CD8-positive, alpha-beta memory T cell (primary cell): Measurements from ENCODE around the gene DNAH8. TPM values are rescaled to one million over a fixed set of nuclear protein-coding genes. Genes with fewer than 3 reads are reported as not detected.

ENCODE experiments used
- CTCF ChIA-PET: fragments of 350-600 bp; sonication (Branson Sonifier 250); formaldehyde crosslinking; loops from one replicate; lab custom pipeline; 2021; ENCODE audit warnings: antibody characterized with exemption; lab: Charles Lee
- POLR2A ChIA-PET: fragments of 350-600 bp; sonication (Branson Sonifier 250); formaldehyde crosslinking; loops from one replicate; lab custom pipeline; 2021; ENCODE audit warnings: antibody characterized with exemption; lab: Charles Lee
- DNase-seq, 5 donors: peaks; one replicate each; pipeline versions ENCODE4 v3.0.0 to v3.0.0-alpha.2; 2020 to 2022; ENCODE audit warnings: mixed read lengths in 1 of 5
- H3K27ac ChIP-seq: one replicate; pipeline ENCODE4 v1.7.0; 2013; ENCODE audit warnings: low read depth, mild to moderate bottlenecking, low read length, moderate library complexity
- H3K27me3 ChIP-seq: 2 replicates; pipeline ENCODE4 v1.7.0; 2013; ENCODE audit warnings: low read length, mild to moderate bottlenecking; ENCODE audit not compliant: insufficient read depth, poor library complexity, severe bottlenecking
- H3K36me3 ChIP-seq: 2 replicates; pipeline ENCODE4 v1.7.0; 2013; ENCODE audit warnings: mild to moderate bottlenecking, low read length, moderate library complexity; ENCODE audit not compliant: insufficient read depth
- H3K4me1 ChIP-seq: 2 replicates; pipeline ENCODE4 v1.7.0; 2013; ENCODE audit warnings: mild to moderate bottlenecking, low read length, moderate library complexity; ENCODE audit not compliant: insufficient read depth
- H3K4me3 ChIP-seq: 2 replicates; pipeline ENCODE4 v1.7.0; 2013; ENCODE audit warnings: mild to moderate bottlenecking, low read length
- H3K9me3 ChIP-seq: 2 replicates; pipeline ENCODE4 v1.7.0; 2013; ENCODE audit warnings: mild to moderate bottlenecking, low read length
- H3K27ac Mint-ChIP-seq, 8 donors: one replicate each; pipeline ENCODE4 v1.8.0; 2020 to 2021; ENCODE audit warnings: mixed read lengths in 8 of 8, mild to moderate bottlenecking in 6 of 8, inconsistent platforms in 3 of 8, moderate library complexity in 3 of 8
- H3K27me3 Mint-ChIP-seq, 2 donors: one replicate each; pipeline ENCODE4 v1.8.0; 2020 to 2021; ENCODE audit warnings: mixed read lengths in 2 of 2, mild to moderate bottlenecking in 1 of 2, moderate library complexity in 1 of 2
- H3K36me3 Mint-ChIP-seq, 3 donors: one replicate each; pipeline ENCODE4 v1.8.0; 2020 to 2021; ENCODE audit warnings: mixed read lengths in 3 of 3, inconsistent platforms in 1 of 3, mild to moderate bottlenecking in 1 of 3
- H3K4me1 Mint-ChIP-seq, 3 donors: one replicate each; pipeline ENCODE4 v1.8.0; 2020 to 2021; ENCODE audit warnings: mixed read lengths in 3 of 3, inconsistent platforms in 1 of 3, mild to moderate bottlenecking in 1 of 3
- H3K4me3 Mint-ChIP-seq, 7 donors: one replicate each; pipeline ENCODE4 v1.8.0; 2020 to 2021; ENCODE audit warnings: mixed read lengths in 7 of 7, mild to moderate bottlenecking in 6 of 7, moderate library complexity in 4 of 7, inconsistent platforms in 2 of 7
- H3K9me3 Mint-ChIP-seq, 5 donors: one replicate each; pipeline ENCODE4 v1.8.0; 2020 to 2022; ENCODE audit warnings: mixed read lengths in 5 of 5, mild to moderate bottlenecking in 3 of 5, moderate library complexity in 2 of 5, inconsistent platforms in 1 of 5
- polyA plus RNA-seq: library from polyadenylated mRNA; unstranded; fragments of 300-500 nt; fragmentation: Illumina TruSeq; gene quantifications from one replicate; pipeline ENCODE4 v1.2.3, GENCODE V29; 2021
- total RNA-seq, 2 experiments: library from RNA; stranded (reverse); gene quantifications; one replicate each; pipeline ENCODE4 v1.2.3, GENCODE V29; 2021

The DNAH8 gene
- total and polyA plus RNA-seq, 3 experiments from 2014 or later, result 0.11 to 0.20 TPM; not detected in 1

DNA sequence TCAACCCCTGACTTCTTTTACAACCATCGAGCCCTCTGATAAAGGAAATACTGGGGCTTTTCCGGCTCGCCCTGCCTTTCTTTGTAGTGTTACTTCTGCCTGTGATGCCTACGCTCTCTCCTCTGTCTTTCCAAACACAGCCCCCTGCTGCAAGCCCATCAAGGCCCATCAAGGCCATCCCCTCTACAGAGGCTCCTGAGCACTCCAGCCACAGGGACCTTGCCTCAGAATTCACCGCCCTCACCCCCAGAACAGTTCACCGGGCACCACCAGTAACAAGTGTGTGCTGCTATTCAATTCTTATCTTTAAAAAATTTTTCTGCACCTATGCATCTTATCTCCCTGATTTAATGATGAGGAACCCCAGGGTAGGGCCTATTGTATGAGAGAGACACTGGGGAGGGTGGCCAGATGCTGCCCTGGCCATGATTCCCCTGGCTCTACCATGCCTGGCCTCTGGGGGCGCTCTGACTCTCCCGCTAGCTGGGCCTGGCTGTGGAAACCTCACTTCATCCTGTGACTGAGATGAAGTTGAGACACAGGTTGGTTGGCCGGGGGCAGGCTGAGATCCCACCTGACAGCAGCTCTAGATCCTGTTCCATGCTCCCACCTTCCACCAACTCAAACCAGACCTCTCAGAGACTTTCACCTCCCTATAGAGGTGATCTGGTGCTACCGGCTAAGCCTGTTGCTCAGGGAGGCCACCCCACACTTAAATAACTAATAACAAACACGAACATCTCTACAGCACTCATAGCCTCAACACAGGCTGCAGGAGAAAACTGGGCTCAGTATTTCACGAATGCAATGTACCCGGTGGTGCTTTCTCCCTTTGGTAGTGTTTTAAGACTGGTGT is 314.3 kb downstream of the DNAH8 start:
- no peak overlapping the region for H3K27ac ChIP-seq
- no peak overlapping the region for H3K4me3 Mint-ChIP-seq
- peak overlapping the region in 1 of 8 donors; percentile 13 for H3K27ac Mint-ChIP-seq
- H3K36me3 Mint-ChIP-seq, result no peaks in the 10 kb centered on the region
- no peaks in the 10 kb centered on the region for H3K4me1 ChIP-seq
- H3K9me3 ChIP-seq, result no peaks in the 10 kb centered on the region
- peaks cover 11 to 48% of the 10 kb centered on the region in 2 donors for H3K27me3 Mint-ChIP-seq
- CTCF ChIA-PET, result no interaction called here
- H3K4me3 ChIP-seq, result no peak overlapping the region
- no peaks in the 10 kb centered on the region for H3K9me3 Mint-ChIP-seq
- no peaks in the 10 kb centered on the region for H3K27me3 ChIP-seq
- no peaks in the 10 kb centered on the region for H3K36me3 ChIP-seq
- DNase-seq, result peak in 2 of 5 donors; percentile 10 to 11
- POLR2A ChIA-PET, result no interaction called here
- H3K4me1 Mint-ChIP-seq, result no peaks in the 10 kb centered on the region

DNA sequence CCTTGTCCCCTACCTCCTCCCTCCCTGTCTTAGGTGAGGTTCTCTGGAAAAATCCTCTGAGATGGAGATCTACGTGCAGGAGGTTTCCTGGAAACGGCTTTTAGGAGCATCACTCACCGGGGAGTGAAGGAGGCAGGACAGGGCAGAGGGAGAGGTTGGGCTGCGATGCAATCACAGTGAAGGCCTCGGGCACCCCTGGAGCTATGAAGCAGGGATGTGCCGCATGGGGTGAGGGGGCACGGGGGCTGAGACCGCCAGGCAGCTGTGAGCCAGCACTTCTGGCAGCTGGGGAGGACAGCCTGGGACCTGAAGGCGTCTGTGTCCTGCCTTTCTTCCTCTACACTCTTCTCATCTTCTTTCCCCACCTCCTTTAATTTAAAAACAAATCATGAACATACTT is 320.6 kb downstream of the DNAH8 start:
- H3K27me3 Mint-ChIP-seq, result peaks cover 40 to 67% of the 10 kb centered on the region in 2 donors
- Histone ChIP-seq H3K4me3 (no peak overlapping the region), H3K27ac (no peak overlapping the region), H3K27me3 (peaks cover 5% of the 10 kb centered on the region), H3K9me3 (no peaks in the 10 kb centered on the region), H3K36me3 (no peaks in the 10 kb centered on the region), H3K4me1 (no peaks in the 10 kb centered on the region)
- ChIA-PET POLR2A (no interaction called here), CTCF (no interaction called here)
- H3K4me3 Mint-ChIP-seq, result no peak overlapping the region
- H3K27ac Mint-ChIP-seq, result no peak overlapping the region
- no peaks in the 10 kb centered on the region for H3K36me3 Mint-ChIP-seq
- DNase-seq, result no peak
- H3K9me3 Mint-ChIP-seq, result no peaks in the 10 kb centered on the region
- H3K4me1 Mint-ChIP-seq, result no peaks in the 10 kb centered on the region

DNA sequence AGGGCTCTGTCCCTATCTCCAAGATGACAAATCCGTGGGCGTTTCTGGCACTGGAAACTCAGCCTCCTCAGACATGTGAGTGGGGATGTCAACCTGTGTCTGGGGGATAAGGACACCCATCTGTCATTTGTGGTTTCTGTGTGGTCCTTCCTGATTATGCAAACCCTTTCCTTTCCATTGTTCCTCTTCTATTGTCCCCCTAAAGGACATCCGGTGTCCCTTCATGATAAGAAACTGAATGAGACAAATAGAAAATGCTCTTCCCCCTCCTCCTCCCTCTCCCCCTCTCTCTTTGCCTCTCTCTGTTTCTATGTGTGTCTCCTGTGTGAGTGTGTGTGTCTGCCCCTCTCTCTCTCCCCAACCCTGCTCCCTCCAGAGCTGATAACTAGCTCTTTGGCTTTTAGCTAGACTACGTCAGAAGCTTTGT is 322.0 kb downstream of the DNAH8 start:
- Histone ChIP-seq H3K9me3 (no peaks in the 10 kb centered on the region), H3K4me1 (no peaks in the 10 kb centered on the region), H3K4me3 (no peak overlapping the region), H3K27ac (no peak overlapping the region), H3K27me3 (peaks cover 5% of the 10 kb centered on the region), H3K36me3 (no peaks in the 10 kb centered on the region)
- ChIA-PET CTCF (no interaction called here), POLR2A (no interaction called here)
- no peak for DNase-seq
- Mint-ChIP-seq H3K27me3 (peaks cover 35 to 71% of the 10 kb centered on the region in 2 donors), H3K36me3 (no peaks in the 10 kb centered on the region), H3K9me3 (no peaks in the 10 kb centered on the region), H3K4me3 (no peak overlapping the region), H3K27ac (no peak overlapping the region), H3K4me1 (no peaks in the 10 kb centered on the region)

DNA sequence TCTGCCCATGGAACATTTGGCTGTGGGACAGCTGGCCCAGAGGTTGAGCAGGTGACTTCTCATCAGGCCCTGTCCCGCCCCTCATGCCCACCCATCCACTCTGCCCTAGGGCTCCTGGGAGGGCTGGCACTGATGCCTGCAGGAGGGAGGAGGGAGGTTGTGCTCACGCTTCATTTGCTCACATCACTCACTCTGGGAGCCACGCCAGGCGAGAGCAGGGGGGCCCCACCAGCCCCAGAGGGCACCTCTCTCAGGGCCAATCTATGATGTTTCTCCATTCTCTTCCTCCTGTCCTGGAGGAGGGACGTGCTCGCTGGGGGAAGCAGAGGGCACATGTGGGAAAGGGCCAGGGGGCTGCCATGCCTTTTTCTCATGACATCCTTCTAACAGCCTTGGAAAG is 322.6 kb downstream of the DNAH8 start:
- no peak for DNase-seq
- H3K9me3 ChIP-seq, result no peaks in the 10 kb centered on the region
- no peaks in the 10 kb centered on the region for H3K36me3 ChIP-seq
- no peak overlapping the region for H3K27ac ChIP-seq
- H3K9me3 Mint-ChIP-seq, result no peaks in the 10 kb centered on the region
- no peaks in the 10 kb centered on the region for H3K4me1 Mint-ChIP-seq
- H3K27me3 Mint-ChIP-seq, result peaks cover 35 to 71% of the 10 kb centered on the region in 2 donors
- H3K27ac Mint-ChIP-seq, result no peak overlapping the region
- peaks cover 5% of the 10 kb centered on the region for H3K27me3 ChIP-seq
- no peaks in the 10 kb centered on the region for H3K36me3 Mint-ChIP-seq
- H3K4me3 Mint-ChIP-seq, result no peak overlapping the region
- ChIA-PET CTCF (no interaction called here), POLR2A (no interaction called here)
- H3K4me1 ChIP-seq, result no peaks in the 10 kb centered on the region
- H3K4me3 ChIP-seq, result no peak overlapping the region

DNA sequence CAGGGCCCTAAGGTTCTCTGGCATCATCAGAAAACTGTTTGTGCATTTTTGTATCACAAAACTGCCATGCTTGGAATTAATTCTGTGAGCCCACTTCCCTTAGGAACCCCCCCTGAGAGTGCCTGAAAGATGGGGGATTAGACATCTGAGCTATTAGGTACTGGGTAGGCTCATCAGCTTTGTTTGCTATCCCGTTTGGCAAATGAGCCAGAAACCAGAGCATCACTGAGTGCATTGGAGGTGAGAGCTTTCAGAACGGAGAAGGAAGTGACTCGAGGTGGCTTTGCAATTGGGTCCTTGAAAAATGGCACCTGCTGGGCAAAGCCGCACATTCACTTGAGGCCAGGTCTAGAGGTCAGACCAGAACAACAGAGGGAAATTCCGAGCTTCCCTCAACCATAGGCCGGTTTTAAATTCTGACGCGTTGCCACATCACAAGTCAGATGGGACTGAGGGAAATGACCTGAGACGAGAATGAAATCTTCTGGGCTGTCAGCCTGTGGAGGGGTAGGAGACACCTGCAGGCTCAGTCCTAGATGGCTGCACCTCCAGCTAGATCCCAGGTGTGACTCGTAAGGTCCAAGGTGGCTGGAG is 325.1 kb downstream of the DNAH8 start:
- Histone ChIP-seq H3K4me3 (no peak overlapping the region), H3K27me3 (peaks cover 5% of the 10 kb centered on the region), H3K36me3 (no peaks in the 10 kb centered on the region), H3K9me3 (no peaks in the 10 kb centered on the region), H3K4me1 (no peaks in the 10 kb centered on the region), H3K27ac (no peak overlapping the region)
- H3K4me1 Mint-ChIP-seq, result no peaks in the 10 kb centered on the region
- POLR2A ChIA-PET, result no interaction called here
- CTCF ChIA-PET, result no interaction called here
- H3K27ac Mint-ChIP-seq, result no peak overlapping the region
- no peaks in the 10 kb centered on the region for H3K36me3 Mint-ChIP-seq
- no peak overlapping the region for H3K4me3 Mint-ChIP-seq
- DNase-seq, result no peak
- H3K27me3 Mint-ChIP-seq, result peaks cover 38 to 58% of the 10 kb centered on the region in 2 donors
- H3K9me3 Mint-ChIP-seq, result no peaks in the 10 kb centered on the region

DNA sequence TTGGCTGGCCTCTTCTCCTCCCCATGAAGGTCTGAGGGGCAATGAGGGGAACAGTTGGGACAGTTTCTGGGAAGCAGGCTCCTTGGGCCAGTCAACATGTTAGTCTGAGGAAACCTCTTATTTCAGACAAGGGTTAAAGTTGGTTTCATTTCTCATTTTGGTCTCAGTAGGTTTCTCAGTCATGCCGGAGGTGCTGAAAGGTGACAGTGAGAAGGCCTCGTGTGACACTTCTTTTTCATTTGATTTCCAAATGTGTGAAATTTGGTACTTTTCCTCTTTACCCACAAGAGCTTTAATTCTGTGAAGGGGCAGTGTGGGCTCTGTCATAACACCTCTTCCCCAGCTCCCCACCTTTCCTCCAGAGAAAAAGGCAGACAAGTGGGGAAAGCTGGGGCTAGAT is 326.0 kb downstream of the DNAH8 start:
- Histone ChIP-seq H3K36me3 (no peaks in the 10 kb centered on the region), H3K27me3 (peaks cover 5% of the 10 kb centered on the region), H3K4me3 (no peak overlapping the region), H3K9me3 (no peaks in the 10 kb centered on the region), H3K4me1 (no peaks in the 10 kb centered on the region), H3K27ac (no peak overlapping the region)
- no peaks in the 10 kb centered on the region for H3K4me1 Mint-ChIP-seq
- no peak for DNase-seq
- H3K27me3 Mint-ChIP-seq, result peaks cover 36 to 53% of the 10 kb centered on the region in 2 donors
- CTCF ChIA-PET, result no interaction called here
- H3K27ac Mint-ChIP-seq, result peak overlapping the region in 1 of 8 donors; percentile 78
- POLR2A ChIA-PET, result no interaction called here
- no peak overlapping the region for H3K4me3 Mint-ChIP-seq
- H3K36me3 Mint-ChIP-seq, result no peaks in the 10 kb centered on the region
- no peaks in the 10 kb centered on the region for H3K9me3 Mint-ChIP-seq

DNA sequence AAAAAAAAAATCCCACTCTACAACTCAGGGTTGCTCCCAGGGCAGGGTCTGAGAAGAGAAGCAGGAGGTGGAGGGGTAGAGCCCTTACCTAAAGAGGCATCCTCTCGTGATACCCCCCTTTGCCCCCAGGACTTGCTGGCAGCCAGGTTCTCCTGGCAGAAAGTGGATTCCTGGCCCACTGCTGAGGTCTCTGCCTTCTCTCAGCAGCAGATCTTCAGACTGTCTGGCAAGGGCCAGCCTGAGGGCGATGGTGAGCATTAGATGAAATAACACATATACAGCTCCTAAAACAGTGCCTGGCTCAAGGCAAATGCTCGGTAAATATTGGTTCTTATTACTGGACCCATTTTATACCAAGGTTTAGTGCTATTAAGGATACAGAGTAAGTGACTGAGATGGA is 328.7 kb downstream of the DNAH8 start:
- DNase-seq, result no peak
- Mint-ChIP-seq H3K9me3 (no peaks in the 10 kb centered on the region), H3K4me1 (peaks cover 0 to 8% (median 0%) of the 10 kb centered on the region in 3 donors), H3K36me3 (no peaks in the 10 kb centered on the region), H3K27me3 (peaks cover 27 to 47% of the 10 kb centered on the region in 2 donors), H3K4me3 (no peak overlapping the region), H3K27ac (no peak overlapping the region)
- no peaks in the 10 kb centered on the region for H3K36me3 ChIP-seq
- no peak overlapping the region for H3K4me3 ChIP-seq
- no peaks in the 10 kb centered on the region for H3K4me1 ChIP-seq
- ChIA-PET CTCF (no interaction called here), POLR2A (no interaction called here)
- no peak overlapping the region for H3K27ac ChIP-seq
- peaks cover 16% of the 10 kb centered on the region for H3K27me3 ChIP-seq
- H3K9me3 ChIP-seq, result no peaks in the 10 kb centered on the region

DNA sequence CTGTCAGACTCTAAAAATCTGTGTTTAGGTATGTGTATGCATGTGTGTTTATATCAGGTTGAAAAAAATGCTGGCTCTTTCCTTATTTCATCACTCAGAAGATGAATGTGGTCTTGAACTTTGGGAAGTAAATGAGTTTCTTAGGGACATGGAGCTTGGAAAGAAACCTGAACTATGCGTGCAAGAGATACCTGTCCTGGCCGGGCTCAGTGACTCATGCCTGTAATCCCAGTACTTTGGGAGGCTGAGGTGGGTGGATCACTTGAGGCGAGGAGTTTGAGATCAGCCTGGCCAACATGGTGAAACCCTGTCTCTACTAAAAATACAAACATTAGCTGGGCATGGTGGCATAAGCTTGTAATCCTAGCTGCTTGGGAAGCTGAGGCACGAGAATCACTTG is 329.1 kb downstream of the DNAH8 start:
- peaks cover 19% of the 10 kb centered on the region for H3K27me3 ChIP-seq
- CTCF ChIA-PET, result no interaction called here
- no peak for DNase-seq
- Mint-ChIP-seq H3K4me1 (peaks cover 0 to 10% (median 0%) of the 10 kb centered on the region in 3 donors), H3K27ac (no peak overlapping the region), H3K36me3 (no peaks in the 10 kb centered on the region), H3K9me3 (no peaks in the 10 kb centered on the region), H3K4me3 (no peak overlapping the region), H3K27me3 (peaks cover 27 to 45% of the 10 kb centered on the region in 2 donors)
- POLR2A ChIA-PET, result no interaction called here
- no peaks in the 10 kb centered on the region for H3K9me3 ChIP-seq
- no peaks in the 10 kb centered on the region for H3K36me3 ChIP-seq
- no peaks in the 10 kb centered on the region for H3K4me1 ChIP-seq
- H3K4me3 ChIP-seq, result no peak overlapping the region
- no peak overlapping the region for H3K27ac ChIP-seq
